ENCODE data around the gene NETO2.
"Not testable (repeated sequence)": the region's sequence is repeated elsewhere in the genome, so short reads cannot be mapped to it uniquely, and the experiment has no call there.

Gene NETO2

DNA sequence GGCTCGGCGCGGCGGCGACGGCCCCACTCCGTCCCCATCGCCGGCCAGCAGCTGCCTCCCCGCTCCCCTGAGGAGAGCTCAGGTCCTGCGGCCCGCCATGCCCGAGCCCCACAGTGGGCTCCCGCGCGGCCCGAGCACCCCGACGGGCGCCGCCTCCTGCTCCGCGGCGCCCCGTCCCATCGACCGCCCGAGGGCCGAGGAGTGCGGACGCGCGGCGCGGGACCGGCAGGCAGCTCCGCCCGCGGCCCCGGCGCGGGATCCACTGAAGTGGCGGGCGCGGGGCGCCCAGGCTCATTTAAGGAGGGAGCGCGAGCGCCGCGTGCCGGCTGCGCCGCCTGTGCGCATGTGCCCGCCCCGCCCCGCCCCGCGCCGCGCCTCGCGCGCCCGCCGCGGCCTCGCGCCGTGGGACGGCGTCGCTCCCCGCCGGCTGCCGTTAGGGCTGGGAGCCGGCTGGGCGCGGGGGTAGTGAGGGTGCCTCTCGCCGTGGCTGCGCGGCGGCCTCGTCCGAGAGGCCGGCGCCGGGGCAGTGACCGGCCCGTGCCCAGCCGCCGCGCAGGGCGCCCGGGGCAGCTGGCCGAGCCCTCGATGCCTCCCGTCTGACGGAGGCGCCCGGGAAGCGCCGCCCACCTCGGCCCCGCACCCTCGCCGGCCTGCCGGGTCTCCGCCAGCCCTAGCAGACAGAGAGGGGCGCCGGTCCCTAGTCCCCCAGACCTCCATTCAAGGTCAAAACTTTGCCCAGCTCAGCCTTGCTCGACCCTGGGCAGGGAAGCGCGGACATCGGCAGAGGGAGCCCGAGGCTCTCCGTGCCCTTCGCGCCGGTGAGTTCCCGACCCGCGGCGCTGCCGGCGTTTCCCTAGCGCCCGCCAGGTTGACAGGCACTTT lies at the start of gene NETO2:
TSS of gene NETO2 (minus strand) at position 269 of the 882 bp plus-strand sequence. CDS start 333 bp downstream, outside the sequence.
- DNase-seq, result no peak

GRCh38 chr16:47182318-47182717 lies 38.6 kb upstream of the NETO2 start:
- DNase-seq, result no peak

GRCh38 chr16:47181066-47181465 lies 37.3 kb upstream of the NETO2 start:
- not testable (repeated sequence) for DNase-seq

DNA sequence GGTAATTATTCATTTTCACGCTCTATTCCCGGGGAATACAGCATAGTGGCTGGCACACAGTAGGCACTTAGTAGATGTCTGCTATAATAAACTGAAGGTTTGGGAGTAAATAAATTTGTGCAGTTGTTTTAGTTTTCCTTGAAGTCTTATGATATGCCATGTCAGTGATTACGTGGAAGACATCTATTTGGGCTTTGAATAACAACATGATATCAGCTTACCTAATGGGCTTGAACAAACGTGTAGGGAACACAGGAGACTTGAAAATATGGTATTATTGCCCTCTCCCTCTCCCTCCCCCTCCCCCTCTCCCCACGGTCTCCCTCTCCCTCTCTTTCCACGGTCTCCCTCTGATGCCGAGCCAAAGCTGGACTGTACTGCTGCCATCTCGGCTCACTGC lies 36.3 kb upstream of the NETO2 start:
- no peak for DNase-seq

- no peak for DNase-seq
Measured at GRCh38 chr16:47175152-47175551, 31.4 kb upstream of the NETO2 start.

DNA sequence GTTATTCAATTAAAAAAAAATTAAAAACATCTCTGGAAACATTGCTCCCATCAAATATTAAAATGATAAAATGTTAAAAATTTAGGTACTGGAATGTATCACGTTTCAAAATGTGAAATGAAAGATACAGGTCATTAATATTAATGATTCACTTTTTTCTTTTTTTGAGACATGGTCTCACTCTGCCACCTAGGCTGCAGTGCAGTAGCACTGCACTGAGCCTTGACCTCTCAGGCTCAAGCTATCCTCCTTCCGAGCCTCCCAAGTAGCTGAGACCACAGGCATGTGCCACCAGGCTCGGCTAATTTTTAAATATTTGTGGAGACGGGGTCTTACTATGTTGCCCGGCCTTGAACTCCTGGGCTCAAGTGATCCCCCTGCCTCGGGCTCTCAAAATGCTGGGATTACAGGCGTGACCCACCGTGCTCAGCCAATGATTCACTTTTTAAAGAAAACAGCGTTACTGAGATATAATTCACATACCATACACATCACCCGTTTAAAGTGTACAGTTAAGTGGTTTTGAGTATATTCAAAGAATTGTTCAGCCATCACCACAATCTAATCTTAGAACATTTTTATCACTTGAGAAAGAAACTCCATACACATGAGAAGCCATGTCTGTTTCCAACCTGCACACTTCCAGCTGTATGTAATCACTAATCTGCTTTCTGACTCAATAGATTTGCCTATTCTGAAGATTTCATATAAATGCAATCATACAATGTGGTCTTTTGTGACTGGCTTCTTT lies 19.1 kb upstream of the NETO2 start:
- DNase-seq, result no peak

DNA sequence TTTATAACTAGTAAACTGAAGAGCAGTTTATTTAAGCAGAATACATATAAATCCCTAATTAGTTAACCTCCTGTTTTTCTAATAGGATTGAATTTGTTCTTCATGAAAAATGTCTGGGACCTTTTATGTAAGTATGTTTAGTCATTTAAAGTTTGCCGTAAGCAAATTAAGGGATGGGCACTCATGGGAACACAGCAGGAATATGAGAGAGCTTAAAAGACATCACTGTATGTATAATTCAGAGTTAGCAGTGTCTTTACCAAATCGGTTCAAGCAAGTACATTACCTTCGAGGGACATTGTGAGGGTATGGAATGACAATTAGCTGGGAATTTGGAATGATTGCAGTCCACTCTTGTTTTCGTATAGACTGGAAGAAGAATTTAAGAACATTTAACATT lies 17.7 kb upstream of the NETO2 start:
- DNase-seq, result no peak

DNA sequence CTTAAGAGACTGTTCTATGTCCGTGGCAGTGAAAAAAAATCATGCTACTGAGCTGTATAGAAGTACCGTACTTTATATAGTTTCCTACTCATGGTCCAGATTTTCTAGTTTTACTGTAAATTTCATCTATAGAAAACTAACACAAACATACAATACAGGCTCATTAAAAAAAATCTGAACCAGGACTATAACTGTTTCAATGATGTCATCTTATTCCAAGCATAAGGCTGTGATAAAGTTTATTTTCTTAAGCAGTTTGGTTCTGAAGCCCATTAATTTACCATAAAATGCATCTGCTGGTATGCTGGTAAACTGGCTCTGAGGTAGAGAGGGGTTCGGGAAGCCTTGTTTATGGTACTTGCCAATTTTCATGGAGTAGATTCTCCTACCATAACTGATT lies 16.7 kb upstream of the NETO2 start:
- DNase-seq, result no peak

DNA sequence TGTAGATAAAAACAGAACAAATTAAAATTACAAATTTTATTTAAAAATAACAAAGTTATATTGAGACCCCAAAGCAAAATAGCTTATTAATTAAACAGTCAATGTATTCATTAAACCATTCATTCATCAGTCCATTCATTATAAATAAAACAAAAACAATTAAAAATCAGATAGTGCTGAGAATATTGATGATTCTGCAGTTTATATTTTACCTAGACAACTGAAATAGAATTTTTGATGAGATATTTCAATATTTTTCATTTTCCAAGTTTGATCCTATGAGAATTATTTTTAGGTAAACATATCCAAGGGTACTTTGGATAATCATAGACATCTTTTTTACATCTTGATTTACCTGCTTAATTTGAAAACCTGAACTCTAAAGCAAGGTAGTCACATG lies 15.2 kb upstream of the NETO2 start:
- DNase-seq, result no peak

GRCh38 chr16:47156680-47157215 lies 13.0 kb upstream of the NETO2 start:
- DNase-seq, result no peak

DNA sequence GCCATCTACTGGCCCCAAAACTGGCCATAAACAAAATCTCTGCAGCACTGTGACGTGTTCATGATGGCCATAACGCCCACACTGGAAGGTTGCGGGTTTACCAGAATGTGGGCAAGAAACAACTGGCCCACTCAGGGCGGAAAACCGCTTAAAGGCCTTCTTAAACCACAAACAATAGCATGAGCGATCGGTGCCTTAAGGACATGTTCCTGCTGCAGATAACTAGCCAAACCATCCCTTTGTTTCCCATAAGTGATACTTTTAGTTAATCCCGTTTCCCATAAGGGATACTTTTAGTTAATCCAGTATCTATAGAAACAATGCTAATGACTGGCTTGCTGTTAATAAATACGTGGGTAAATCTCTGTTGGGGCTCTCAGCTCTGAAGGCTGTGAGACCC lies 8.8 kb upstream of the NETO2 start:
- not testable (repeated sequence) for DNase-seq

- DNase-seq, result no peak
Measured at GRCh38 chr16:47150067-47150466, 6.3 kb upstream of the NETO2 start.

- no peak for DNase-seq
Measured at GRCh38 chr16:47144559-47144877, 773 bp upstream of the NETO2 start.

DNA sequence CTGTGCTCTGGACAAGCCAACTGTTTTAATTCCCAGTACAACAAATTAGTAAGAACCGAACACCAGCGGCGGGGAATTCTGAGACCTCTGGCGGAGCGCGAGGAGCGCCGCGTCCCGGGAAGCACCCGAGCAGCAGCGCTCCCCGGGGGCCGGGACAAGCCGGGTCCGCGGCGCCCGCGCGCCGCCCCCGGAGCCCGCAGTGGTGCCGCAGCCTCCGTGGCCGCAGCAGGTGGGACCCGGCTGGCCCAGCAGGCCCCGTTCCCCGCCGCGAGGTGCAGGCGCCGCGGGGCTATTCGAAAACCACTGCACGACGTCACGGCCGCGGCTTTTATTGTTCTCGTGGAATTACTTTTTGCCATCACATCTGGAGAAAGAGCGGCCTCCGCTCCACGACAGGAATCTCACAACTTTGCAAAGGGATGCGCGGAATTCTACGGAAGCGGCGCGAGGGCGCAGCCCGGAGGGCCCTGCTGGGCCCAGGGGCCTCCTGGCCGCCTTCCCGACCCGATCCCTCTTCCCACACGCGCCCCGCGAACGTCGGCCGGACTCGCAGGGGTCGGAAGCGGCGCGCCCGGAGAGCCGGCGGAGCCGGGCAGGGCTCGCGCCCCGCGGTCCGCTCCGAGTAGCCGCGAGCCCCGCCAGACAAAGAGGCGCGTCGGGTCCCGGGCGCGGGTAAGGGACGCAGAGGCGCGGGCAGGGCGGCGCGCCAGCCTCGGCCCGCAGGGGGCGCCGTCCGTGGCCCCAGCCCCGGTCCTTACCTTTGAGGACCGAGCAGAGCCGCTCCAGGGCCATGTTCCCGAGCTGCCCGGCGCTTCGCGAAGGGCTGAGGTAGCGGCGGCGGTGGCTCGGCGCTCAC lies 696 bp downstream of the NETO2 start:
- no peak for DNase-seq

- no peak for DNase-seq
Measured at GRCh38 chr16:47142486-47142820, 1.3 kb downstream of the NETO2 start.

DNA sequence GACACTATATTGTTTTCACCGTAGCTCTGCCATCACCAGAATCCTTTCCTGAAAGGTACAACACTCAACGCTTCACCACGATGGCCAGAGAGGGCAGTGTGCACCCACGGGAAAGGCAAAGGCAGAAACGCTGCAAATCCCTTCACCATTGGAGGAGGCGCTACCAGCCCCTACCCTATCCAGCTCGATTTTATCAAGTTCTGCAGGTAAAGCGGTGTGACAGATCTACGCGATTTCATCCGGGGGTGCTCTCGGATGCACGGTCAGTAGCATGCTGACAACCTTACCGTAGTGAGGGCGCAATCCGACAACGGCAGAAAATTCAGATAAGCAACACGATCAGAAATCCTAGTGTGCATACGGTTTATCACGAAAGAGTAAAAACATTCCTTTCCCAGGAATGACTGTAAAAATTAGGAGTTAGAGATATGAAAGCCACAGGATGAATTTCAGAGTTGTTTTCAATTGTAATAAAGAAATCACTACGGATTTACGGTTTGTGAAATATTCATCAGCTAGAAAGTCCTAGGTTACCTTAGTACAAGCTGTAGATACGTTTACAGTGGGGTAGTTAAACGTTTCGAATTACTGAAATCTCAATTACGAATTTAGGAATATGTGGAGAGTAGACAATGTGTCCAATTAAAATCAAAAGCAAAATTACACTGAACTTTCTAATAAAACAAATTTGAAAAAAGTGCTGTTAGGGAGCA lies 1.8 kb downstream of the NETO2 start:
- no peak for DNase-seq

DNA sequence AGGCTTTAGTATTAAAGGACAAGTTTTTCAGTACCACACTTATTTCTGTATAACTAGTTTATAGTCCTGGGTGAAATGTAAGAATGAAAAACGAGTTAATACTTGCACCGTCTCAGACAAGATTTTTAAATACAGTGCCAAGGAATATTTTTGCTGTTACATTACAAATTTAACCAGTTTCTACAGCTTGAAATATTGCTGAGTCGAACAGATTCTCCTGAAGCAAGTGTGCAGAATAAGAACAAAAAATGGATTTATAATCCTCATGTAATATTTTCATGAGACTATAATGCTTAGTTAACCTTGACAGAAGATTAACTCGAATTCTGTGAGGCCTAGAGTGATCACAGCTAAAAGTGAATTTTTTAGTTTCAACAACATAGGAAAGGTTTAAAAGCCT lies 3.1 kb downstream of the NETO2 start:
- DNase-seq, result no peak

DNA sequence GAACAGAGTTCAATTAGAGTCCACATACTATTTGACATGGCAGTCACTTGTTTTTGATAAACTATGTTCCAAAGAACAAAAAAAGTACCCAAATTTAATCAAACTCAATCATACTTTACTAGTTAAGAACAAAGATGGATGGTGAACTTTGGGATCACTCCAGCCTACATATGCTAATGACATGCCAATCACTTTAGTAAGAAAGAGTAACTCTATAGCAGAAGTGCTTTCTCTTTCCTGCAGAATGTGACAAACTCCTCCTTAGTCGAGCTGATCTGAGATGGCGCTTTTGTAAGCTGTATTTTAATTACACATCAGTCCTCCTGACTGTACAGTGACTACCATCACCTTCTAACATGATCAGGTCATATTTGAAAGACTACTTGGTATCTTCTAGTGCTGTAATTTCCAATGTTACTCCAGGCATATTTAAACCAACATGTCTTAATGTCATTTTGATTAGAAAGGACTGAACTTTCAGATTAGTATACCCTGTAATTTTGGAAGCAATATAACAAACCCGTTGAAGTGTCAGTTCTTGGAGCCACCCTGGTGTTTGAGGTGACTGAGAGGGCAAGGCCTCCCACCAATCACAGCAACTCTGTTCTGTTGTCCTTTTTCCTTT lies 4.1 kb downstream of the NETO2 start:
- no peak for DNase-seq

GRCh38 chr16:47137925-47138324 lies 5.8 kb downstream of the NETO2 start:
- not testable (repeated sequence) for DNase-seq

DNA sequence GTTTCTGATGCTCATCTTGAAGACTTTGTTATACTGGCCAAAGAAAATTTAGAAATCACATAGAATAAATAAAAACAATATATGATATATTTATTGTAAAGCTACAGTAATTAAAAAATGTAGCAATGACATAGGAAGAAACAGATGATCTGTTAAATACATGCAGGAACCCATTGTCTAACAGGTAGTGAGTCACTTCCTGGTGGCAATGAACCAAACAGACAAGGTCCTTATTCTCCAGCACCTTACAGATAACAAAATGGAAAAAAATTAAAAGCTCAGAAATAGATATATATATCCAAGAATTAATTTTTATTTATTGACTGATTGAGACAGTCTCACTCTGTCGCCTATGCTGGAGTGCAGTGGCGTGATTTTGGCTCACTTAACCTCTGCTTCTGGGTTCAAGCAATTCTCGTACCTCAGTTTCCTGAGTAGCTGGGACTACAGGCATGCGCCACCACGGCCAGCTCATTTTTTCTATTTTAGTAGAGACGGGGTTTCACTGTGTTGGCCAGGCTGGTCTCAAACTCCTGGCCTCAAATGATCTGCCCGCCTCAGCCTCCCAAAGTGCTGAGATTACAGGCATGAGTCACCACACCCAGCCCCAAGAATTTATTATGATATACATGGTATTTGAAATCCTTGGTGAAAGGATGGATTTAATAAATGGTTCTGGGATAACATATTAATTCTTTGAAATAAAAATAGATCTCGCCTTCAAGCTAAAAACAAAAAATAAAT lies 7.5 kb downstream of the NETO2 start:
- DNase-seq, result no peak

DNA sequence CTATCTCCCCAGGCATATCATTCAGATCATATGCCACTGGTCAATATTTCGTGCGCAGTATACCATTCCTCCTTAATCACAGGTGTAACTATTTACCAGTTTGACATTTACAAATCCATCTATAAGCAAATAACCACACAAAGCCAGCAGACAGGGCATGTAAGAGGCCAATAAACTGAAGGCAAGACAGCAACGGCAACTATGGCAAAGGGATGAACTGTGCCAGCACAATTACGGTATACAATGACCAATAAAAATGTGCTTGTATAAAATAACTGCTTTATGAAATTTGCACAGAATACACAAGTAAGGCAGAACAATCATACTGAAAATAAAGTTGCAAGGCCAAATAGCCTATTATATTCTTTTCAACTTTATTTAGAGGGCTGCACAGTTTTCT lies 9.2 kb downstream of the NETO2 start:
- no peak for DNase-seq
